Trophoblast cell (in vitro differentiated cells and primary cell): ENCODE results near the gene FRMD4A.

Experiments
- DNase-seq, 2 donors: peaks; one replicate each; pipeline ENCODE4 v3.0.0-alpha.2; 2016
- H2AFZ ChIP-seq: 2 replicates; pipeline ENCODE4 v1.6.1; 2013; ENCODE audit warnings: low read length, moderate library complexity, mild to moderate bottlenecking; ENCODE audit not compliant: insufficient read depth, poor library complexity
- H2AK5ac ChIP-seq: 2 replicates; pipeline ENCODE4 v1.6.1; 2013; ENCODE audit warnings: mild to moderate bottlenecking, low read length
- H2BK120ac ChIP-seq: 2 replicates; pipeline ENCODE4 v1.6.1; 2013; ENCODE audit warnings: low read length, mild to moderate bottlenecking, moderate library complexity; ENCODE audit not compliant: insufficient read depth, poor library complexity
- H2BK12ac ChIP-seq: 2 replicates; pipeline ENCODE4 v1.6.1; 2013; ENCODE audit warnings: mild to moderate bottlenecking, low read length, moderate library complexity
- H2BK5ac ChIP-seq: 2 replicates; pipeline ENCODE4 v1.6.1; 2013; ENCODE audit warnings: low read length, low read depth, moderate library complexity, mild to moderate bottlenecking; ENCODE audit not compliant: poor library complexity
- H3K14ac ChIP-seq: 2 replicates; pipeline ENCODE4 v1.6.1; 2013; ENCODE audit warnings: mild to moderate bottlenecking, low read length
- H3K18ac ChIP-seq: 2 replicates; pipeline ENCODE4 v1.6.1; 2013; ENCODE audit warnings: mild to moderate bottlenecking, low read length
- H3K23ac ChIP-seq: 2 replicates; pipeline ENCODE4 v1.6.1; 2013; ENCODE audit warnings: low read length
- H3K27ac ChIP-seq: 2 replicates; pipeline ENCODE4 v1.5.1; 2013; ENCODE audit warnings: low read depth, mild to moderate bottlenecking, inconsistent platforms, low read length, moderate library complexity
- H3K27me3 ChIP-seq: 2 replicates; pipeline ENCODE4 v1.6.1; 2013; ENCODE audit warnings: inconsistent platforms, mild to moderate bottlenecking, low read length, moderate library complexity; ENCODE audit not compliant: insufficient read depth
- H3K36me3 ChIP-seq, 2 experiments: 1 replicate in 1 of 2; 2 replicates in 1 of 2; pipeline ENCODE4 v1.6.1; 2013; ENCODE audit warnings: low read length in 2 of 2, mild to moderate bottlenecking in 2 of 2, moderate library complexity in 1 of 2; ENCODE audit not compliant: insufficient read depth in 2 of 2, control insufficient read depth in 1 of 2
- H3K4ac ChIP-seq: 2 replicates; pipeline ENCODE4 v1.6.1; 2013; ENCODE audit warnings: low read depth, mild to moderate bottlenecking, low read length, moderate library complexity
- H3K4me1 ChIP-seq, 2 experiments: 1 replicate in 1 of 2; 2 replicates in 1 of 2; pipeline ENCODE4 v1.6.1; 2013; ENCODE audit warnings: low read length in 2 of 2, mild to moderate bottlenecking in 2 of 2, moderate library complexity in 1 of 2; ENCODE audit not compliant: insufficient read depth in 2 of 2, control insufficient read depth in 1 of 2
- H3K4me2 ChIP-seq: 2 replicates; pipeline ENCODE4 v1.6.1; 2013; ENCODE audit warnings: inconsistent platforms, mild to moderate bottlenecking, low read length, moderate library complexity
- H3K4me3 ChIP-seq: 2 replicates; pipeline ENCODE4 v1.5.1; 2013; ENCODE audit warnings: mild to moderate bottlenecking, low read depth, low read length, inconsistent platforms
- H3K79me1 ChIP-seq: one replicate; pipeline ENCODE4 v1.6.1; 2013; ENCODE audit warnings: low read length
- H3K79me2 ChIP-seq: 2 replicates; pipeline ENCODE4 v1.6.1; 2013; ENCODE audit warnings: low read length, mild to moderate bottlenecking; ENCODE audit not compliant: control insufficient read depth, insufficient read depth, poor library complexity
- H3K9ac ChIP-seq: 2 replicates; pipeline ENCODE4 v1.6.1; 2013; ENCODE audit warnings: mild to moderate bottlenecking, low read length
- H3K9me3 ChIP-seq: 2 replicates; pipeline ENCODE4 v1.6.1; 2013; ENCODE audit warnings: low read depth, mild to moderate bottlenecking, control low read depth, inconsistent platforms, low read length; ENCODE audit not compliant: insufficient read depth
- H4K12ac ChIP-seq: 2 replicates; pipeline ENCODE4 v1.6.1; 2013; ENCODE audit warnings: low read depth, mild to moderate bottlenecking, low read length, moderate library complexity
- H4K8ac ChIP-seq: 2 replicates; pipeline ENCODE4 v1.6.1; 2013; ENCODE audit warnings: low read depth, mild to moderate bottlenecking, low read length, moderate library complexity
- H4K91ac ChIP-seq: one replicate; pipeline ENCODE4 v1.6.1; 2013; ENCODE audit warnings: low read depth, mild to moderate bottlenecking, low read length, moderate library complexity
- WGBS: extraction: QIAGEN DNeasy Blood & Tissue Kit; methylation state at CpG from one replicate; pipeline ENCODE4 v1.1.7; 2013; ENCODE audit warnings: missing lambda C conversion rate; ENCODE audit not compliant: insufficient read length, insufficient coverage; ENCODE audit errors: extremely low coverage; 5-methylcytosine and 5-hydroxymethylcytosine counted together

Gene FRMD4A

GRCh38 chr10:13644866-13645265 is 685.9 kb downstream of the FRMD4A start:
- Histone ChIP-seq H3K9me3 (peaks cover 2% of the 10 kb centered on the region), H3K4me1 (no peaks in the 10 kb centered on the region), H3K23ac (no peak overlapping the region), H4K8ac (no peak overlapping the region), H4K91ac (no peak overlapping the region), H3K4me2 (no peak overlapping the region), H2AK5ac (no peak overlapping the region), H3K36me3 (peaks cover 28 to 43% of the 10 kb centered on the region in 2 experiments), H2BK120ac (no peak overlapping the region), H3K79me1 (no peaks in the 10 kb centered on the region), H2BK12ac (no peak overlapping the region), H3K79me2 (no peaks in the 10 kb centered on the region), H2AFZ (no peak overlapping the region), H3K9ac (no peak overlapping the region), H3K4me3 (no peak overlapping the region), H3K14ac (no peak overlapping the region), H3K4ac (no peak overlapping the region), H4K12ac (no peak overlapping the region), H3K18ac (no peak overlapping the region), H3K27ac (no peak overlapping the region), H2BK5ac (no peak overlapping the region), H3K27me3 (no peaks in the 10 kb centered on the region)
- no peak for DNase-seq
- no CpG with 5 or more reads among the region's 9 CpGs for WGBS

GRCh38 chr10:13643016-13643415 is 687.7 kb downstream of the FRMD4A start:
- H3K14ac ChIP-seq, result no peak overlapping the region
- H3K9ac ChIP-seq, result peak overlapping the region; percentile 22
- WGBS, result no CpG with 5 or more reads among the region's 7 CpGs
- no peaks in the 10 kb centered on the region for H3K27me3 ChIP-seq
- H3K4me1 ChIP-seq, result no peaks in the 10 kb centered on the region
- H3K27ac ChIP-seq, result no peak overlapping the region
- no peak overlapping the region for H4K91ac ChIP-seq
- no peak overlapping the region for H2BK120ac ChIP-seq
- H3K4me2 ChIP-seq, result no peak overlapping the region
- no peak overlapping the region for H3K23ac ChIP-seq
- no peak overlapping the region for H3K4ac ChIP-seq
- H3K36me3 ChIP-seq, result peaks cover 24 to 37% of the 10 kb centered on the region in 2 experiments
- H2AFZ ChIP-seq, result no peak overlapping the region
- H2BK12ac ChIP-seq, result no peak overlapping the region
- H4K12ac ChIP-seq, result no peak overlapping the region
- H2BK5ac ChIP-seq, result no peak overlapping the region
- H3K4me3 ChIP-seq, result no peak overlapping the region
- no peak overlapping the region for H3K18ac ChIP-seq
- no peak for DNase-seq
- H3K79me1 ChIP-seq, result no peaks in the 10 kb centered on the region
- H4K8ac ChIP-seq, result no peak overlapping the region
- H3K9me3 ChIP-seq, result peaks cover 2% of the 10 kb centered on the region
- H3K79me2 ChIP-seq, result no peaks in the 10 kb centered on the region
- H2AK5ac ChIP-seq, result no peak overlapping the region

DNA sequence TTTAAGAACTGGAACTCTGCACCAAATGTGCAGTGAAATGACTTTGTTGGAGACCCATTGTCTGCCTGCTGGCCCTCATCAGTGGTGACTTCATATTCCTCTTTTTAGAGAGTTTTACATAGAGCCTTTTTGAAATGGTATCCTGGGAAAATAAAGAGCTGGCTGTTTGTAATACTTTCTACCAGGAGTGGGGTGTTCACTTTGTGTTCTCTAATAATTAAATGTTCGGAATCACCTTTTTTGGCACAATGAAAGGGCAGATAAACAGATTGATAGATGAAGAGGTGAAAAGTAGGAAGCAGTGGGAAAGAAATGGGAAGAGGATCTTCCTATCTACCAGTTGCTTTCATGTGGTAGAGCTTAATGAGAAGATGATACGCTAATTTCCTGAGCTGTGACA is 688.4 kb downstream of the FRMD4A start:
- Histone ChIP-seq H2BK120ac (no peak overlapping the region), H2BK5ac (no peak overlapping the region), H3K4ac (no peak overlapping the region), H3K36me3 (peaks cover 24 to 36% of the 10 kb centered on the region in 2 experiments), H3K27ac (no peak overlapping the region), H3K9ac (no peak overlapping the region), H2BK12ac (no peak overlapping the region), H3K18ac (no peak overlapping the region), H3K4me3 (no peak overlapping the region), H3K14ac (no peak overlapping the region), H3K4me2 (no peak overlapping the region), H2AK5ac (no peak overlapping the region), H3K9me3 (peaks cover 2% of the 10 kb centered on the region), H4K8ac (no peak overlapping the region), H4K91ac (no peak overlapping the region), H3K79me1 (no peaks in the 10 kb centered on the region), H3K23ac (no peak overlapping the region), H2AFZ (no peak overlapping the region), H3K79me2 (no peaks in the 10 kb centered on the region), H3K27me3 (no peaks in the 10 kb centered on the region), H3K4me1 (no peaks in the 10 kb centered on the region), H4K12ac (no peak overlapping the region)
- DNase-seq, result no peak
- no CpG with 5 or more reads among the region's 2 CpGs for WGBS

DNA sequence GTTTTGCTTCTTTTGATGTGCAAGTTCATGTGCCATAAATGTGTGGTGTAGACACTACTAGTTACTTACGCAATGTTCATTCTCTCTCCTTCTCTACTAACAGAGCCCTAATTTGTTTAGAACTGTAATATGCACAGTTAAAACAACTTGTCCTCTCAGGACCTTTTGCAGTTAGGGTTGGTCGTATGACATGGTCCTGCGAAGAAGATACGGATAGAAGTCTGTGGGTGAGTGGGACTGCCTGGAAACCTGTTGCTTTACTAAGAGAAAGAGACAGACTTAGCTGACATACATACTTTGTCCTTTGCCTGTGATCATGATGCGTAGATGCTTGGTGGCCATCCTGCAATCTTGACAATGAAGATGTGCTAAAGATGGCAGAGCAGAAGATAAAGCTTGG is 692.8 kb downstream of the FRMD4A start:
- H3K23ac ChIP-seq, result no peak overlapping the region
- no peak overlapping the region for H3K27ac ChIP-seq
- no CpG with 5 or more reads among the region's 5 CpGs for WGBS
- no peak overlapping the region for H2BK120ac ChIP-seq
- H3K9me3 ChIP-seq, result peaks cover 2% of the 10 kb centered on the region
- peaks cover 6 to 13% of the 10 kb centered on the region in 2 experiments for H3K36me3 ChIP-seq
- no peak overlapping the region for H4K91ac ChIP-seq
- H3K4me2 ChIP-seq, result no peak overlapping the region
- H3K4me3 ChIP-seq, result no peak overlapping the region
- no peak for DNase-seq
- no peak overlapping the region for H2BK12ac ChIP-seq
- H3K4me1 ChIP-seq, result no peaks in the 10 kb centered on the region
- no peak overlapping the region for H2AK5ac ChIP-seq
- H4K12ac ChIP-seq, result no peak overlapping the region
- H4K8ac ChIP-seq, result no peak overlapping the region
- H3K4ac ChIP-seq, result no peak overlapping the region
- H3K9ac ChIP-seq, result no peak overlapping the region
- H3K18ac ChIP-seq, result no peak overlapping the region
- H3K27me3 ChIP-seq, result no peaks in the 10 kb centered on the region
- no peaks in the 10 kb centered on the region for H3K79me2 ChIP-seq
- H2BK5ac ChIP-seq, result no peak overlapping the region
- H2AFZ ChIP-seq, result no peak overlapping the region
- H3K79me1 ChIP-seq, result no peaks in the 10 kb centered on the region
- H3K14ac ChIP-seq, result no peak overlapping the region
